IMR-90 (cell line): Measurements from ENCODE around the gene DAB2.

Experiments used
- MAZ ChIP-seq: IDR thresholded peaks from 2 replicates; pipeline ENCODE4 v1.6.1; 2012; ENCODE audit warnings: low read depth, mild to moderate bottlenecking, low read length, improper control_type of control experiment, moderate library complexity, borderline replicate concordance
- POLR2A ChIP-seq: IDR thresholded peaks from 2 replicates; pipeline ENCODE4 v1.6.1; 2012; ENCODE audit warnings: mild to moderate bottlenecking, low read depth, low read length
- RCOR1 ChIP-seq: IDR thresholded peaks from 2 replicates; pipeline ENCODE4 v1.6.1; 2012; ENCODE audit warnings: mild to moderate bottlenecking, low read length, improper control_type of control experiment; ENCODE audit not compliant: insufficient replicate concordance
- TF ChIP-seq, protein P1 (sequence below): conservative IDR thresholded peaks from 2 replicates; pipeline ENCODE4 v1.5.1; 2012; ENCODE audit warnings: mild to moderate bottlenecking, low read depth, low read length, improper control_type of control experiment

DNA sequence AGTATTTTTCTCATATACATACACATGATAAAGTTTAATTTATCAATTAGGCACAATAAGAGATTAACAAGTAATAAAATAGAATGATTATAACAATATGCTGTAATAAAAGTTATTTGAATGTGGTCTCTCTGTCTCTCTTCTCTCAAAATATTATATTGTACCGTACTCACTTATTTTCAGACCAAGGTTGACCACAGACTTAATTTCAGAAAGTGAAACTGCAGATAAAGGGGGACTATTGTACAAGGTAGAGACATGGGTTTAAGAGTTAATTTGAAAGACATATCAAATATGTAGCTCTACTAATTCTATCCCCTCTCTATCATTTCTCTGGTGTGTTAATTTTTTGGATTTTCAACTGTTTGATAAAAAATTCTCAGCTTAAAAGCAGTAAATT lies 40.5 kb downstream of the DAB2 start:
- TF ChIP-seq RCOR1 (no peak), MAZ (no peak), POLR2A (no peak)
- TF ChIP-seq, protein P1, sequence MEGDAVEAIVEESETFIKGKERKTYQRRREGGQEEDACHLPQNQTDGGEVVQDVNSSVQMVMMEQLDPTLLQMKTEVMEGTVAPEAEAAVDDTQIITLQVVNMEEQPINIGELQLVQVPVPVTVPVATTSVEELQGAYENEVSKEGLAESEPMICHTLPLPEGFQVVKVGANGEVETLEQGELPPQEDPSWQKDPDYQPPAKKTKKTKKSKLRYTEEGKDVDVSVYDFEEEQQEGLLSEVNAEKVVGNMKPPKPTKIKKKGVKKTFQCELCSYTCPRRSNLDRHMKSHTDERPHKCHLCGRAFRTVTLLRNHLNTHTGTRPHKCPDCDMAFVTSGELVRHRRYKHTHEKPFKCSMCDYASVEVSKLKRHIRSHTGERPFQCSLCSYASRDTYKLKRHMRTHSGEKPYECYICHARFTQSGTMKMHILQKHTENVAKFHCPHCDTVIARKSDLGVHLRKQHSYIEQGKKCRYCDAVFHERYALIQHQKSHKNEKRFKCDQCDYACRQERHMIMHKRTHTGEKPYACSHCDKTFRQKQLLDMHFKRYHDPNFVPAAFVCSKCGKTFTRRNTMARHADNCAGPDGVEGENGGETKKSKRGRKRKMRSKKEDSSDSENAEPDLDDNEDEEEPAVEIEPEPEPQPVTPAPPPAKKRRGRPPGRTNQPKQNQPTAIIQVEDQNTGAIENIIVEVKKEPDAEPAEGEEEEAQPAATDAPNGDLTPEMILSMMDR, result no peak
